ENCODE data around the gene MRPL12. TPM values are rescaled to one million over a fixed set of nuclear protein-coding genes. Genes with fewer than 3 reads are reported as not detected.
A peak's percentile ranks its signal among the peaks of the same experiment; 100 is the strongest.

Gene MRPL12
- total RNA-seq, 1 experiment from 2014 or later, result 260 TPM

DNA sequence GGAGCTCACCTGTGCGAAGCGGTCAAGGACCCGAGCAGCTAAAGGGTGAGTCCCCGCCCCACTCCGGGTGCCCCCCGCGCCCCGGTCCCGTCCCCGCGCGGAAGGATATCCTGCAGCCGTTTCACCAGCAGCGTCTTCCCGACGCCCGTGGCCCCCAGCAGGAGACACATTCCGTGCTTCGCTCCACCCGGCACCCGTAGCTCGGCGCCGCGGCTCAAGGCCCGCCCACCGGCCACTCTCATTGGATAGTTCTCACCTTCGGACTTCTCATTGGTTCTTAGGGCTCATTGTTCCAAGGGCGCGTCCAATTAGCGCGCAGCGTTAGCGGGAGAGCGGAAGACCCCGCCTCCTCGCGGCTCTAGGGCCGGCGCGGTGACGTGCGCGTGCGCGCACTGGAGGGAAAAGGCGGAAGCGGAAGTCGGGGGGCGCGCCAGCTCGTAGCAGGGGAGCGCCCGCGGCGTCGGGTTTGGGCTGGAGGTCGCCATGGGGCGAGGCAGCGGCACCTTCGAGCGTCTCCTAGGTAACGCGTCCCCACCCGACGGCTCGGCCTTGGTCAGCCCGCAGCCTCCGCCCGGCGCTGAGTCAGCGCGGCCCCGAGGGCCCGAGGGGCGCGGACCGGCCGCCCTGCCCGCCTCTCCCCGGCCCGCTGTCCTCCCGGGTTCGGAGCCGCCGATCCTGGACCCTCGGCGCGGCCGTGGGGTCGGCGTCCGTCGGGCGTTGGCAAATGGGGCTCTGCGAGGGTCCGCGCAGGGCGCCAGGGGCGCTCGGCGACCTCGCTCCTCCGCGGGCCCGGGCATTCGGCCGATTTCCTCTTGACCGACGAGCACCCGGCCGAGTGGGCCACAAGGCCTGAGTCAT is 19.4 kb upstream of the MRPL12 start, which contains the start of the genes ARL16 and HGS:
ARL16 (minus strand) TSS at position 214 of the 858 bp plus-strand sequence; CDS start at position 170, 44 bp downstream.
HGS (plus strand) TSS at position 428 of the 858 bp plus-strand sequence; CDS start at position 484, 56 bp downstream.
- ATAC-seq, result peak; percentile 95
- Histone ChIP-seq H3K36me3 (ENCODE audit: control insufficient read depth in 1 of 2, insufficient read depth in 2 of 2, low read length in 2 of 2) (peaks cover 18 to 40% of the 10 kb centered on the region in 2 experiments), H3K9me2 (ENCODE audit: insufficient read depth) (no peaks in the 10 kb centered on the region), H3K4me3 (replicated peaks in 1 of 2; ENCODE audit: low read depth in 1 of 2, low read length in 2 of 2) (peak within 1 kb of the TSS; percentile 86 to 99), H3K9me3 (ENCODE audit: control insufficient read depth in 1 of 2, insufficient read depth in 1 of 2, low read depth in 1 of 2, low read length in 2 of 2) (no peaks in the 10 kb centered on the region), H3K79me2 (ENCODE audit: insufficient read depth, low read length) (peaks cover 73% of the 10 kb centered on the region), H3K4me2 (ENCODE audit: low read length) (peak within 1 kb of the TSS; percentile 100), H3K4me1 (ENCODE audit: control insufficient read depth in 1 of 2, insufficient read depth in 2 of 2, low read length in 2 of 2) (peaks cover 18 to 23% of the 10 kb centered on the region in 2 experiments), H4K20me1 (ENCODE audit: insufficient read depth) (peaks cover 6% of the 10 kb centered on the region; the same call in 1 of the 2 replicates), H3K27ac (ENCODE audit: low read depth, low read length) (peak within 1 kb of the TSS; percentile 92), H3K27me3 (ENCODE audit: insufficient read depth, low read length) (no peaks in the 10 kb centered on the region), H3K9ac (ENCODE audit: low read length) (peak within 1 kb of the TSS; percentile 85), H2AFZ (ENCODE audit: low read depth, low read length, poor library complexity, severe bottlenecking) (no peak within 1 kb of the TSS)
- intact Hi-C loops (cut with micrococcal nuclease), result loop anchor here (1.0 to 2.0 kb wide), 2 partner anchors 17 to 19 kb away; partner anchors contain the start of gene MRPL12
- CTCF ChIA-PET, result interaction anchor here (1.2 kb wide), 1 partner anchor 9 kb away, joined by 8 read pairs; no protein-coding TSS in a partner anchor
- DNase-seq (ENCODE audit: low read depth, low spot score), result peak; percentile 100
- POLR2A ChIA-PET, result interaction anchor here (0.6 to 4.4 kb wide), 13 partner anchors 8 to 171 kb away, joined by 3 to 33 read pairs (median 5); partner anchors contain the start of genes ACTG1, CCDC137, MRPL12 and OXLD1
- no TSS peak for BruUV-seq (replicated peaks)
- RAD21 ChIA-PET (ENCODE audit: low non-redundant PET in 1 of 2, low total read pairs in 2 of 2, uncharacterized antibody in 2 of 2, unreplicated experiment in 2 of 2), result interaction anchor here (0.7 to 1.2 kb wide), 5 partner anchors 8 to 157 kb away, joined by 4 to 5 read pairs (median 4); partner anchors contain the start of genes CCDC137 (in 1 of the 2), MRPL12 (in 1 of the 2) and OXLD1 (in 1 of the 2)
- TF ChIP-seq, protein P1, sequence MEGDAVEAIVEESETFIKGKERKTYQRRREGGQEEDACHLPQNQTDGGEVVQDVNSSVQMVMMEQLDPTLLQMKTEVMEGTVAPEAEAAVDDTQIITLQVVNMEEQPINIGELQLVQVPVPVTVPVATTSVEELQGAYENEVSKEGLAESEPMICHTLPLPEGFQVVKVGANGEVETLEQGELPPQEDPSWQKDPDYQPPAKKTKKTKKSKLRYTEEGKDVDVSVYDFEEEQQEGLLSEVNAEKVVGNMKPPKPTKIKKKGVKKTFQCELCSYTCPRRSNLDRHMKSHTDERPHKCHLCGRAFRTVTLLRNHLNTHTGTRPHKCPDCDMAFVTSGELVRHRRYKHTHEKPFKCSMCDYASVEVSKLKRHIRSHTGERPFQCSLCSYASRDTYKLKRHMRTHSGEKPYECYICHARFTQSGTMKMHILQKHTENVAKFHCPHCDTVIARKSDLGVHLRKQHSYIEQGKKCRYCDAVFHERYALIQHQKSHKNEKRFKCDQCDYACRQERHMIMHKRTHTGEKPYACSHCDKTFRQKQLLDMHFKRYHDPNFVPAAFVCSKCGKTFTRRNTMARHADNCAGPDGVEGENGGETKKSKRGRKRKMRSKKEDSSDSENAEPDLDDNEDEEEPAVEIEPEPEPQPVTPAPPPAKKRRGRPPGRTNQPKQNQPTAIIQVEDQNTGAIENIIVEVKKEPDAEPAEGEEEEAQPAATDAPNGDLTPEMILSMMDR (IDR thresholded peaks at IDR 0.05 in 2 of 3, conservative IDR thresholded peaks at IDR 0.05 in 1 of 3; ENCODE audit: borderline replicate concordance in 1 of 3, insufficient read depth in 1 of 3, low read depth in 2 of 3, low read length in 2 of 3), result no peak
- peak; percentile 82 for TF ChIP-seq POLR2AphosphoS5 (IDR thresholded peaks at IDR 0.05; ENCODE audit: low read depth, low read length)
- peak; percentile 66 for TF ChIP-seq POLR2A (IDR thresholded peaks at IDR 0.05; ENCODE audit: borderline replicate concordance, extremely low read depth, insufficient read depth, insufficient read length)
- TF ChIP-seq SRF (IDR thresholded peaks at IDR 0.05; ENCODE audit: low read depth), result no peak
- no peak for TF ChIP-seq EZH2phosphoT487 (IDR thresholded peaks at IDR 0.05; ENCODE audit: borderline replicate concordance)
- peak; percentile 17 for TF ChIP-seq YY1 (IDR thresholded peaks at IDR 0.05; ENCODE audit: extremely low read depth, insufficient replicate concordance, low read depth, low read length)
- TF ChIP-seq, protein P2, sequence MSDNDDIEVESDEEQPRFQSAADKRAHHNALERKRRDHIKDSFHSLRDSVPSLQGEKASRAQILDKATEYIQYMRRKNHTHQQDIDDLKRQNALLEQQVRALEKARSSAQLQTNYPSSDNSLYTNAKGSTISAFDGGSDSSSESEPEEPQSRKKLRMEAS (IDR thresholded peaks at IDR 0.05), result peak; percentile 83
- TF ChIP-seq CEBPB (IDR thresholded peaks at IDR 0.05; ENCODE audit: low read depth), result no peak
- TF ChIP-seq EZH2 (IDR thresholded peaks at IDR 0.05), result no peak
- no peak for TF ChIP-seq JUND (IDR thresholded peaks at IDR 0.05)
- TF ChIP-seq SIN3A (IDR thresholded peaks at IDR 0.05; ENCODE audit: low read depth), result peak; percentile 94; the same call in 1 of the 2 replicates
- no peak for TF ChIP-seq ZNF274 (IDR thresholded peaks at IDR 0.05; ENCODE audit: low read depth, low read length)
- TF ChIP-seq CBX3 (IDR thresholded peaks at IDR 0.05; ENCODE audit: low read depth), result no peak
- TF ChIP-seq SP1 (IDR thresholded peaks at IDR 0.05; ENCODE audit: low read depth), result peak; percentile 99
- TF ChIP-seq, protein P3, sequence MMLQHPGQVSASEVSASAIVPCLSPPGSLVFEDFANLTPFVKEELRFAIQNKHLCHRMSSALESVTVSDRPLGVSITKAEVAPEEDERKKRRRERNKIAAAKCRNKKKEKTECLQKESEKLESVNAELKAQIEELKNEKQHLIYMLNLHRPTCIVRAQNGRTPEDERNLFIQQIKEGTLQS (IDR thresholded peaks at IDR 0.05), result no peak
- no peak for TF ChIP-seq RAD21 (IDR thresholded peaks at IDR 0.05; ENCODE audit: low read depth)
- TF ChIP-seq, protein P4, sequence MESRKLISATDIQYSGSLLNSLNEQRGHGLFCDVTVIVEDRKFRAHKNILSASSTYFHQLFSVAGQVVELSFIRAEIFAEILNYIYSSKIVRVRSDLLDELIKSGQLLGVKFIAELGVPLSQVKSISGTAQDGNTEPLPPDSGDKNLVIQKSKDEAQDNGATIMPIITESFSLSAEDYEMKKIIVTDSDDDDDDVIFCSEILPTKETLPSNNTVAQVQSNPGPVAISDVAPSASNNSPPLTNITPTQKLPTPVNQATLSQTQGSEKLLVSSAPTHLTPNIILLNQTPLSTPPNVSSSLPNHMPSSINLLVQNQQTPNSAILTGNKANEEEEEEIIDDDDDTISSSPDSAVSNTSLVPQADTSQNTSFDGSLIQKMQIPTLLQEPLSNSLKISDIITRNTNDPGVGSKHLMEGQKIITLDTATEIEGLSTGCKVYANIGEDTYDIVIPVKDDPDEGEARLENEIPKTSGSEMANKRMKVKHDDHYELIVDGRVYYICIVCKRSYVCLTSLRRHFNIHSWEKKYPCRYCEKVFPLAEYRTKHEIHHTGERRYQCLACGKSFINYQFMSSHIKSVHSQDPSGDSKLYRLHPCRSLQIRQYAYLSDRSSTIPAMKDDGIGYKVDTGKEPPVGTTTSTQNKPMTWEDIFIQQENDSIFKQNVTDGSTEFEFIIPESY (IDR thresholded peaks at IDR 0.05; ENCODE audit: extremely low read depth, insufficient replicate concordance, low read length), result no peak
- peak; percentile 90; the same call in 1 of the 2 replicates for TF ChIP-seq ZFX (IDR thresholded peaks at IDR 0.05)
- TF ChIP-seq FOSL1 (IDR thresholded peaks at IDR 0.05; ENCODE audit: low read depth), result no peak
- TF ChIP-seq TCF7L2 (IDR thresholded peaks at IDR 0.05; ENCODE audit: borderline replicate concordance, extremely low read depth, insufficient read depth, insufficient read length), result no peak
- no peak; the same call in 1 of the 2 replicates for TF ChIP-seq ELF1 (IDR thresholded peaks at IDR 0.05; ENCODE audit: borderline replicate concordance, low read depth)
- TF ChIP-seq EGR1 (IDR thresholded peaks at IDR 0.05; ENCODE audit: low read depth), result no peak; the same call in 1 of the 2 replicates

Measured in HCT116 (cell line).